Fibroblast of lung (primary cell): Measurements from ENCODE around the gene KIF26B. TPM values are rescaled to one million over a fixed set of nuclear protein-coding genes. Genes with fewer than 3 reads are reported as not detected.

Source experiments
- DNase-seq, 2 donors: peaks; one replicate each; pipeline versions ENCODE4 v3.0.0 to v3.0.0-alpha.2; 2010; ENCODE audit warnings: low read depth in 2 of 2
- H2AFZ ChIP-seq: 2 replicates; pipeline ENCODE4 v1.5.1; 2012; ENCODE audit warnings: low read length, control low read depth, inconsistent platforms
- H3K27ac ChIP-seq: 2 replicates; pipeline ENCODE4 v1.5.1; 2011; ENCODE audit warnings: low read length, control low read depth; ENCODE audit not compliant: insufficient read depth
- H3K27me3 ChIP-seq: 2 replicates; pipeline ENCODE4 v1.5.1; 2011; ENCODE audit warnings: mild to moderate bottlenecking, low read length; ENCODE audit not compliant: control insufficient read depth, insufficient read depth
- H3K36me3 ChIP-seq: 2 replicates; pipeline ENCODE4 v1.5.1; 2011; ENCODE audit warnings: low read length; ENCODE audit not compliant: control insufficient read depth, insufficient read depth
- H3K4me1 ChIP-seq: 2 replicates; pipeline ENCODE4 v1.5.1; 2011; ENCODE audit warnings: low read length; ENCODE audit not compliant: control insufficient read depth, insufficient read depth; ENCODE audit errors: extremely low read depth
- H3K4me2 ChIP-seq: 2 replicates; pipeline ENCODE4 v1.5.1; 2011; ENCODE audit warnings: low read length, control low read depth; ENCODE audit not compliant: insufficient read depth; ENCODE audit errors: extremely low read depth
- H3K4me3 ChIP-seq, 4 experiments: fragments of 200-600 bp in 1 of 4; sonication (generic) in 1 of 4; replicated peaks in 1 of 4; 2 replicates each; pipeline ENCODE4 v1.5.1; 2011 to 2016; ENCODE audit warnings: low read length in 4 of 4, low read depth in 3 of 4, mild to moderate bottlenecking in 3 of 4, control low read depth in 2 of 4, inconsistent platforms in 1 of 4, mixed read lengths in 1 of 4; ENCODE audit not compliant: insufficient read depth in 1 of 4; ENCODE audit errors: control extremely low read depth in 1 of 4
- H3K79me2 ChIP-seq: 2 replicates; pipeline ENCODE4 v1.5.1; 2012; ENCODE audit warnings: mild to moderate bottlenecking, low read length, inconsistent platforms; ENCODE audit not compliant: control insufficient read depth, insufficient read depth
- H3K9ac ChIP-seq: 2 replicates; pipeline ENCODE4 v1.5.1; 2011; ENCODE audit warnings: mild to moderate bottlenecking, low read length, control low read depth; ENCODE audit not compliant: insufficient read depth
- H3K9me3 ChIP-seq: 2 replicates; pipeline ENCODE4 v1.5.1; 2012; ENCODE audit warnings: low read depth, low read length; ENCODE audit not compliant: control insufficient read depth, insufficient read depth
- H4K20me1 ChIP-seq: 2 replicates; pipeline ENCODE4 v1.5.1; 2011; ENCODE audit warnings: low read length; ENCODE audit not compliant: control insufficient read depth, insufficient read depth; ENCODE audit errors: extremely low read depth
- EZH2 ChIP-seq: IDR thresholded peaks from 2 replicates; pipeline ENCODE4 v1.5.1; 2012; ENCODE audit warnings: low read length, control low read depth, mild to moderate bottlenecking; ENCODE audit errors: missing control alignments
- polyA plus RNA-seq, 2 donors: library from polyadenylated mRNA; depleted of rRNA in 1 of 2; stranded (reverse) in 1 of 2; unstranded in 1 of 2; fragments of >200 nt; gene quantifications; 2 replicates each; pipeline ENCODE4 v1.2.1, GENCODE V29; 2011 to 2012; ENCODE audit warnings: missing spikeins in 1 of 2
- total RNA-seq: library from RNA; depleted of rRNA; stranded (reverse); fragments of >200 nt; gene quantifications from 2 replicates; pipeline ENCODE4 v1.2.1, GENCODE V29; 2014
- TF ChIP-seq, protein P1 (sequence below), 2 donors: IDR thresholded peaks in 1 of 2; conservative IDR thresholded peaks in 1 of 2; 1 replicate in 1 of 2; 2 replicates in 1 of 2; pipeline ENCODE4 v1.5.1; 2011 to 2012; ENCODE audit warnings: low read length in 2 of 2, control low read depth in 1 of 2, inconsistent platforms in 1 of 2, low read depth in 1 of 2, mild to moderate bottlenecking in 1 of 2

KIF26B gene
- total and polyA plus RNA-seq, 2 donors (not counting 1 experiment from before 2014, with no cell fraction given) = 5.3 to 6.1 TPM

DNA sequence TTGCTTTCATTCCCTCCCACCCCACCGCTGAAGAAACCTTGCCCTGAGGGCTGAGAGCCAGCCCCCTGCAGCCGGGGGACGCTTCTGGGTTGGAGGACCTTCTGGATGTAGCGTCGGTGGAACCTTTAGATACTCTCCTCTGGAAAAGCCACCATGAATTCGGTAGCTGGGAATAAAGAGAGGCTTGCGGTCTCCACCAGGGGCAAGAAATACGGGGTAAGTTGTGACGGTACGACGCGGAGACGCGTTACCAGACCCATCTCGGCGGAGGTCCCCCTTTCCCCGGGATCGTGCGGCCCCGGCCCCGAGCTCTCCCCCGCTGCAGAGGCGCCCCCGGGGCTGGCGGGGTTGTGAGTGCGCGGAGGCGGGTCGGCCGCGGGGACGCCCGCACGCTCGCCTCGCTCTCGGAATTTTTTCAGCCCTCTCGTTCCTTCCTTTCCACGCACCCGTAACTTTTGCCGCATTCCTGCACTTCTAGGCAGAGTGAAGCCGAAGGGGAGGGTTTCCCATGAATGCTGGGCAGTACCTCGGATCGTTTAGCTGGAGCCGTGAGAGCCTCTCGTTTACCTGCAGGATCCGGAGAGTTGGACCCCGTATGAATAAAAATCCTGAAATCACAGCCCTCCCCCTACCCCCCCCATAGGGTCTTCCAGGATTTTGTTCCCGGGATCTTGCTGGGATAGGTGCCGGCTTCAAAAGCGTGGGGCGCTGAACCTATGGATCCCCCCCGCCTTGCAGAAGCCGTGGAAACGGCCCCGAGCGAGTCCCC lies 671 bp downstream of the KIF26B start:
- DNase-seq = peak; percentile 30 to 40
- H3K4me1 ChIP-seq = peaks cover 6% of the 10 kb centered on the region
- no peak overlapping the region for H2AFZ ChIP-seq
- no peaks in the 10 kb centered on the region for H3K9me3 ChIP-seq
- H3K4me2 ChIP-seq = peak overlapping the region; percentile 88
- no peaks in the 10 kb centered on the region for H3K79me2 ChIP-seq
- peaks cover 3% of the 10 kb centered on the region for H3K27me3 ChIP-seq
- no peaks in the 10 kb centered on the region for H4K20me1 ChIP-seq
- H3K4me3 ChIP-seq = peak overlapping the region; percentile 44 to 78 (median 60)
- no peaks in the 10 kb centered on the region for H3K36me3 ChIP-seq
- TF ChIP-seq, protein P1, sequence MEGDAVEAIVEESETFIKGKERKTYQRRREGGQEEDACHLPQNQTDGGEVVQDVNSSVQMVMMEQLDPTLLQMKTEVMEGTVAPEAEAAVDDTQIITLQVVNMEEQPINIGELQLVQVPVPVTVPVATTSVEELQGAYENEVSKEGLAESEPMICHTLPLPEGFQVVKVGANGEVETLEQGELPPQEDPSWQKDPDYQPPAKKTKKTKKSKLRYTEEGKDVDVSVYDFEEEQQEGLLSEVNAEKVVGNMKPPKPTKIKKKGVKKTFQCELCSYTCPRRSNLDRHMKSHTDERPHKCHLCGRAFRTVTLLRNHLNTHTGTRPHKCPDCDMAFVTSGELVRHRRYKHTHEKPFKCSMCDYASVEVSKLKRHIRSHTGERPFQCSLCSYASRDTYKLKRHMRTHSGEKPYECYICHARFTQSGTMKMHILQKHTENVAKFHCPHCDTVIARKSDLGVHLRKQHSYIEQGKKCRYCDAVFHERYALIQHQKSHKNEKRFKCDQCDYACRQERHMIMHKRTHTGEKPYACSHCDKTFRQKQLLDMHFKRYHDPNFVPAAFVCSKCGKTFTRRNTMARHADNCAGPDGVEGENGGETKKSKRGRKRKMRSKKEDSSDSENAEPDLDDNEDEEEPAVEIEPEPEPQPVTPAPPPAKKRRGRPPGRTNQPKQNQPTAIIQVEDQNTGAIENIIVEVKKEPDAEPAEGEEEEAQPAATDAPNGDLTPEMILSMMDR (conservative IDR thresholded peaks at IDR 0.05 in 1 of 2, IDR thresholded peaks at IDR 0.05 in 1 of 2; ENCODE audit: low read depth in 1 of 2, low read length in 2 of 2) = peak; percentile 3 to 14
- TF ChIP-seq EZH2 = peak; percentile 57
- peak overlapping the region; percentile 52 for H3K9ac ChIP-seq
- H3K27ac ChIP-seq = no peak overlapping the region

DNA sequence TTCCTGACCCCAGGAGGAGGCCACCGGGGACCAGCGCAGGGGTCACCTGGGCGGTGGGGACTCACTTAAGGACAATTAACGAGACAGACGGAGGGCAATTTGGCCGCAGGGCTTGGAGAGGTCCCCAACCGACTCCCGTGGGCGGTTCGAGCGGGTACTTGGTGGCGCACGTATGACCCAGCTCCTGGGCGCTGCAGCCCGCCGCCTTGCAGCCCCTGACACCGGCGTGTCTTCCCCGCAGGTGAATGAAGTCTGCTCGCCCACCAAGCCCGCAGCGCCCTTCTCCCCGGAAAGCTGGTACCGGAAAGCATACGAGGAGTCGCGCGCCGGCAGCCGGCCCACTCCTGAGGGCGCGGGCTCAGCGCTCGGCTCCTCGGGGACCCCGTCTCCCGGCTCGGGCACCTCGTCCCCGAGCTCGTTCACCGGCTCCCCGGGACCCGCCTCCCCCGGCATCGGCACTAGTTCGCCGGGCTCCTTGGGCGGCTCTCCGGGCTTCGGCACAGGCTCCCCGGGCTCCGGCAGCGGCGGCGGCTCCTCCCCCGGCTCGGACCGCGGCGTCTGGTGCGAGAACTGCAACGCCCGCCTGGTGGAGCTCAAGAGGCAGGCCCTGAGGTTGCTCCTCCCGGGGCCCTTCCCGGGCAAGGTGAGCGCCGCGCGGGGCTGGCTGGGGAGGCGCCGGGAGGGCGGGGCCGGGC lies 1.4 kb downstream of the KIF26B start:
- H3K9me3 ChIP-seq = no peaks in the 10 kb centered on the region
- peak; percentile 69 to 71 for DNase-seq
- peaks cover 6% of the 10 kb centered on the region for H3K4me1 ChIP-seq
- H3K36me3 ChIP-seq = no peaks in the 10 kb centered on the region
- peak overlapping the region; percentile 50 for H2AFZ ChIP-seq
- H3K27ac ChIP-seq = no peak overlapping the region
- TF ChIP-seq, protein P1 (conservative IDR thresholded peaks at IDR 0.05 in 1 of 2, IDR thresholded peaks at IDR 0.05 in 1 of 2; ENCODE audit: low read depth in 1 of 2, low read length in 2 of 2) = peak; percentile 46 to 52
- no peak for TF ChIP-seq EZH2
- H3K4me3 ChIP-seq = peak overlapping the region; percentile 44 to 78 (median 60)
- peak overlapping the region; percentile 88 for H3K4me2 ChIP-seq
- no peaks in the 10 kb centered on the region for H3K79me2 ChIP-seq
- no peaks in the 10 kb centered on the region for H4K20me1 ChIP-seq
- H3K9ac ChIP-seq = peak overlapping the region; percentile 52
- H3K27me3 ChIP-seq = peaks cover 3% of the 10 kb centered on the region

DNA sequence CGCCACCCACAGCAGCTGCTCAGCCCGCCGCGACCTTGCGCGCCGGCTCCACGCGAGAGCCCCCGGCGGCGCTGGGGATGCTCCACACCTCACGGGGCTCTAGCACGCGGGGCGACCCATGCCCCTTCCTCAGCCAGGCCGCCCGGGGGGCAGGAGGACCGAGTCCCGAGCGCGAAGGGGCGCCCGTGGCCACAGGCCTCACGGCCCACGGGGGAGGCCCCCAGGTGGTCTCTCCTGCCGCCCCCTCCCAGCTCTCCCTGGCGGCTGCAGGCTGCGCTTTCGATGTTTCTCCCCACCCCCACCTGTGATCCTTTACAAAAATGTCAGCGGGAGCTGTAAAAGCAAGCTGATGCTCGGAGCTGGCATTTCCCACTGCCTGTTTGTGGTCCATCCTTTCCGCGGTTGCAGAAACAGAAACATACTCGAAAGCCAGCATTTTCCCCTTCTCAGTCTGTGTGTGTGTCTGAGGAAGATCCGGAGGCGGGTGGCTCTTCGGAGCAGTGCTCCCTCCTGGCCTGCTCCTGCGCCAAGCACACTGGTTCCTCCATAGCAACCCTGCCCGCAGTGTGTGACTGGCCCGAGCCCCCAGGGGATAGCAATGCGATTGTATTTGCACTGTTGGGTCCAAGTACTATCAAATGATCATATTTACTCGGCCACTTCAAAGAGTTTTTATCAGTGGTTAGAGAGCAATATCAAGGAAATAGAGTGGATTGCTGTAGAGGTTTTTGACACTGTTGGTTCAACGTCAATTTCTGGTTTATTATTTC lies 2.1 kb downstream of the KIF26B start:
- Histone ChIP-seq H3K4me3 (peak overlapping the region; percentile 44 to 78 (median 50)), H3K4me2 (peak overlapping the region; percentile 76), H3K27ac (no peak overlapping the region), H3K9ac (no peak overlapping the region), H4K20me1 (no peaks in the 10 kb centered on the region), H3K4me1 (peaks cover 6% of the 10 kb centered on the region), H3K36me3 (no peaks in the 10 kb centered on the region), H3K9me3 (no peaks in the 10 kb centered on the region), H3K27me3 (peaks cover 3% of the 10 kb centered on the region), H3K79me2 (no peaks in the 10 kb centered on the region), H2AFZ (peak overlapping the region; percentile 50)
- peak; percentile 19 to 62 for DNase-seq
- TF ChIP-seq, protein P1 (conservative IDR thresholded peaks at IDR 0.05 in 1 of 2, IDR thresholded peaks at IDR 0.05 in 1 of 2; ENCODE audit: low read depth in 1 of 2, low read length in 2 of 2) = no peak
- TF ChIP-seq EZH2 = no peak
